Measurements from ENCODE around the gene LIX1L. TPM values are rescaled to one million over a fixed set of nuclear protein-coding genes. Genes with fewer than 3 reads are reported as not detected.

Gene LIX1L
- total and polyA plus RNA-seq, 2 donors (not counting 1 experiment from before 2014, with no cell fraction given) = 14.2 to 63.3 TPM

- TF ChIP-seq EZH2 (IDR thresholded peaks at IDR 0.05; ENCODE audit: low read length, missing control alignments) = no peak
- TF ChIP-seq, protein P1, sequence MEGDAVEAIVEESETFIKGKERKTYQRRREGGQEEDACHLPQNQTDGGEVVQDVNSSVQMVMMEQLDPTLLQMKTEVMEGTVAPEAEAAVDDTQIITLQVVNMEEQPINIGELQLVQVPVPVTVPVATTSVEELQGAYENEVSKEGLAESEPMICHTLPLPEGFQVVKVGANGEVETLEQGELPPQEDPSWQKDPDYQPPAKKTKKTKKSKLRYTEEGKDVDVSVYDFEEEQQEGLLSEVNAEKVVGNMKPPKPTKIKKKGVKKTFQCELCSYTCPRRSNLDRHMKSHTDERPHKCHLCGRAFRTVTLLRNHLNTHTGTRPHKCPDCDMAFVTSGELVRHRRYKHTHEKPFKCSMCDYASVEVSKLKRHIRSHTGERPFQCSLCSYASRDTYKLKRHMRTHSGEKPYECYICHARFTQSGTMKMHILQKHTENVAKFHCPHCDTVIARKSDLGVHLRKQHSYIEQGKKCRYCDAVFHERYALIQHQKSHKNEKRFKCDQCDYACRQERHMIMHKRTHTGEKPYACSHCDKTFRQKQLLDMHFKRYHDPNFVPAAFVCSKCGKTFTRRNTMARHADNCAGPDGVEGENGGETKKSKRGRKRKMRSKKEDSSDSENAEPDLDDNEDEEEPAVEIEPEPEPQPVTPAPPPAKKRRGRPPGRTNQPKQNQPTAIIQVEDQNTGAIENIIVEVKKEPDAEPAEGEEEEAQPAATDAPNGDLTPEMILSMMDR (conservative IDR thresholded peaks at IDR 0.05 in 1 of 2, IDR thresholded peaks at IDR 0.05 in 1 of 2; ENCODE audit: low read depth in 1 of 2, low read length in 2 of 2) = no peak
- H3K9me3 ChIP-seq (ENCODE audit: control insufficient read depth, insufficient read depth, low read depth, low read length) = no peaks in the 10 kb centered on the region
- no peak overlapping the region for H3K9ac ChIP-seq (ENCODE audit: insufficient read depth, low read length)
- H3K4me3 ChIP-seq (replicated peaks in 1 of 4; ENCODE audit: control extremely low read depth in 1 of 4, insufficient read depth in 1 of 4, low read depth in 3 of 4, low read length in 4 of 4) = peak overlapping the region in 2 of 4 experiments; percentile 79 to 98
- peak in 1 of 2 donors; percentile 55 for DNase-seq (ENCODE audit: low read depth in 2 of 2)
- peaks cover 17% of the 10 kb centered on the region for H3K79me2 ChIP-seq (ENCODE audit: control insufficient read depth, insufficient read depth, low read length)
- no peaks in the 10 kb centered on the region for H3K27me3 ChIP-seq (ENCODE audit: control insufficient read depth, insufficient read depth, low read length)
- no peaks in the 10 kb centered on the region for H4K20me1 ChIP-seq (ENCODE audit: control insufficient read depth, extremely low read depth, insufficient read depth, low read length)
- peaks cover 4% of the 10 kb centered on the region for H3K36me3 ChIP-seq (ENCODE audit: control insufficient read depth, insufficient read depth, low read length)
- no peak overlapping the region for H2AFZ ChIP-seq (ENCODE audit: low read length)
- H3K27ac ChIP-seq (ENCODE audit: insufficient read depth, low read length) = no peak overlapping the region
- peaks cover 6% of the 10 kb centered on the region for H3K4me1 ChIP-seq (ENCODE audit: control insufficient read depth, extremely low read depth, insufficient read depth, low read length)
- no peak overlapping the region for H3K4me2 ChIP-seq (ENCODE audit: extremely low read depth, insufficient read depth, low read length)
These were observed 34.1 kb upstream of the LIX1L start for GRCh38 chr1:145991735-145992412.

DNA sequence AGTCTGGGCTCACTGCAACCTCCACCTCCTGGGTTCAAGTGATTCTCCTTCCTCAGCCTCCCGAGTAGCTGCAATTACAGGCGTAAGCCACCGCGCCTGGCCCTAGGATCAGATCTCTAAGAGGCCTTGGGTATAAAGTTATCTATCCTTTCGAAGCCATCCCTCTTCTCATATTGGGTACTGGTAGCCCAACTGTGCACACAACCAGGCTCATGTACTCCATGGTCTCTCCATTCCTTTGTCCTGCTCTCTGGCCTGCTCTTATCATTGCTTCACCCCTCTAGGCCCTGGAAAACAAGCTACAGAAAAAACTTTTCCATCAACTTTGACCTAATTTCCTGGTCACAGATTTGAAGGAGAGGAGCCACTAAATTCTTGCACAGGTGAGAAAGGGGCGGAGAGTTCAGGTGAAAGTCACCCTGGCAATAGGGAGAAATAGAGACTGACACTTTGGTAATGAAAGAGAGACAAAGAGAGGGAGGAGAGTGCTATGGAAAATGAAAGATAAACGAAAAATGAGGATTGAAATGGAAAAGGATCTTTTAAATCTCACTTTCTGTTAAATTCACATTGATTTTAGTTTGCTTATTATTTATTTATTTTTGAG, 32.5 kb upstream of the LIX1L start:
- Histone ChIP-seq H4K20me1 (ENCODE audit: control insufficient read depth, extremely low read depth, insufficient read depth, low read length) (no peaks in the 10 kb centered on the region), H3K4me1 (ENCODE audit: control insufficient read depth, extremely low read depth, insufficient read depth, low read length) (peaks cover 9% of the 10 kb centered on the region), H3K9ac (ENCODE audit: insufficient read depth, low read length) (no peak overlapping the region), H3K4me3 (replicated peaks in 1 of 4; ENCODE audit: control extremely low read depth in 1 of 4, insufficient read depth in 1 of 4, low read depth in 3 of 4, low read length in 4 of 4) (peak overlapping the region in 1 of 4 experiments; percentile 9), H3K9me3 (ENCODE audit: control insufficient read depth, insufficient read depth, low read depth, low read length) (no peaks in the 10 kb centered on the region), H3K79me2 (ENCODE audit: control insufficient read depth, insufficient read depth, low read length) (peaks cover 8% of the 10 kb centered on the region), H3K27me3 (ENCODE audit: control insufficient read depth, insufficient read depth, low read length) (no peaks in the 10 kb centered on the region), H2AFZ (ENCODE audit: low read length) (no peak overlapping the region), H3K36me3 (ENCODE audit: control insufficient read depth, insufficient read depth, low read length) (peaks cover 4% of the 10 kb centered on the region), H3K4me2 (ENCODE audit: extremely low read depth, insufficient read depth, low read length) (no peak overlapping the region), H3K27ac (ENCODE audit: insufficient read depth, low read length) (no peak overlapping the region)
- no peak for TF ChIP-seq EZH2 (IDR thresholded peaks at IDR 0.05; ENCODE audit: low read length, missing control alignments)
- TF ChIP-seq, protein P1 (conservative IDR thresholded peaks at IDR 0.05 in 1 of 2, IDR thresholded peaks at IDR 0.05 in 1 of 2; ENCODE audit: low read depth in 1 of 2, low read length in 2 of 2) = no peak
- no peak for DNase-seq (ENCODE audit: low read depth in 2 of 2)

- Histone ChIP-seq H4K20me1 (ENCODE audit: control insufficient read depth, extremely low read depth, insufficient read depth, low read length) (no peaks in the 10 kb centered on the region), H3K9me3 (ENCODE audit: control insufficient read depth, insufficient read depth, low read depth, low read length) (no peaks in the 10 kb centered on the region), H3K27ac (ENCODE audit: insufficient read depth, low read length) (no peak overlapping the region), H3K9ac (ENCODE audit: insufficient read depth, low read length) (no peak overlapping the region), H3K4me2 (ENCODE audit: extremely low read depth, insufficient read depth, low read length) (no peak overlapping the region), H3K4me3 (replicated peaks in 1 of 4; ENCODE audit: control extremely low read depth in 1 of 4, insufficient read depth in 1 of 4, low read depth in 3 of 4, low read length in 4 of 4) (no peak overlapping the region), H2AFZ (ENCODE audit: low read length) (no peak overlapping the region), H3K79me2 (ENCODE audit: control insufficient read depth, insufficient read depth, low read length) (no peaks in the 10 kb centered on the region), H3K4me1 (ENCODE audit: control insufficient read depth, extremely low read depth, insufficient read depth, low read length) (peaks cover 10% of the 10 kb centered on the region), H3K36me3 (ENCODE audit: control insufficient read depth, insufficient read depth, low read length) (no peaks in the 10 kb centered on the region), H3K27me3 (ENCODE audit: control insufficient read depth, insufficient read depth, low read length) (no peaks in the 10 kb centered on the region)
- TF ChIP-seq EZH2 (IDR thresholded peaks at IDR 0.05; ENCODE audit: low read length, missing control alignments) = no peak
- TF ChIP-seq, protein P1 (conservative IDR thresholded peaks at IDR 0.05 in 1 of 2, IDR thresholded peaks at IDR 0.05 in 1 of 2; ENCODE audit: low read depth in 1 of 2, low read length in 2 of 2) = no peak
- DNase-seq (ENCODE audit: low read depth in 2 of 2) = no peak
These were observed 31.0 kb upstream of the LIX1L start for GRCh38 chr1:145988773-145989172.
